SK-MEL-5 (cell line): ENCODE data around the gene RNU1-3. TPM values are rescaled to one million over a fixed set of nuclear protein-coding genes. Genes with fewer than 3 reads are reported as not detected.
"Not testable (repeated sequence)": the region's sequence is repeated elsewhere in the genome, so short reads cannot be mapped to it uniquely, and the experiment has no call there.

Experiments used
- DNase-seq: peaks from one replicate; pipeline ENCODE4 v3.0.0-alpha.2; 2016; ENCODE audit warnings: low read depth, low spot score
- in situ Hi-C: cut with HindIII; loops from 2 replicates; pipeline ENCODE4 v1.10.0; 2016; ENCODE audit warnings: low sequenced_read_pairs, high pct_unique_total_duplicates, low pct_unique_long_range_greater_than_20kb
- total RNA-seq: library from RNA; depleted of rRNA; stranded (reverse); fragments of >200 nt; shearing (Covaris generic); gene quantifications from 2 replicates; pipeline ENCODE4 v1.2.3, GENCODE V29; 2014

RNU1-3 gene
- total RNA-seq, 1 experiment from 2014 or later = under 0.01 TPM

DNA sequence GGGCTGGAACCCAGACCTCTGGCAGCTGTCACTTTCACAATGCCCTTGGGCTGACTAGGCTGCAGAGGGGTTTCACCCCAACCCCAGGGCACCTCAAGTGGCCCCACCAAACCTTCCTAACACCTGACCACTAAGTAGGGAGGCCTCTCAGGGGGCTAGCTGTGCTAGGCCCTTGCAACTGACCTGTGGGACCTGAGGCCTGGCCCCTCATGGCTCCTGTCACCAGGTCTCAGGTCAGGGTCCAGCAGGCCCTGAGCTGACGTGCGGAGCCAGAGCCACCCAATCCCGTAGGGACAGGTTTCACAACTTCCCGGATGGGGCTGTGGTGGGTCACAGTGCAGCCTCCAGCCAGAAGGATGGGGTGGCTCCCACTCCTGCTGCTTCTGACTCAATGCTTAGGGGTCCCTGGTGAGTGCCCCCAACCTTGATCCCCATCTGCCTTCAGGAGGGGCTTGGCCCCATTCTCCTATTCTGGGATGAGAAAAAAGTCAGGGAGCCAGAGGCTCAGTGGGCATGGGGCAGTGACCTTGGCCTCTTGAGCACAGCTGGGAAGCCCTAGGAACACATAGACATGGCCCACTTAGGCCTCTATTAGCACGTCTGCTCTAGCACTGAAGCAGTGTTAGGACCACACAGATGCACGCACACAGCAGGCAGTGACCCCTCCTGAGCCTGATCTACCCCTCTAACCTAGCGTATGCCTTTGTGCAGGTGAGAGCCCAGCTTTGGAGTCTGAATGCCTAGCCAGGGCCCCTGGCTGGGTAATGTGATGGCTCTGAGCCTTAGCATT is 21.3 kb downstream of the RNU1-3 start:
- in situ Hi-C loops, DNase-seq: not testable (repeated sequence)

DNA sequence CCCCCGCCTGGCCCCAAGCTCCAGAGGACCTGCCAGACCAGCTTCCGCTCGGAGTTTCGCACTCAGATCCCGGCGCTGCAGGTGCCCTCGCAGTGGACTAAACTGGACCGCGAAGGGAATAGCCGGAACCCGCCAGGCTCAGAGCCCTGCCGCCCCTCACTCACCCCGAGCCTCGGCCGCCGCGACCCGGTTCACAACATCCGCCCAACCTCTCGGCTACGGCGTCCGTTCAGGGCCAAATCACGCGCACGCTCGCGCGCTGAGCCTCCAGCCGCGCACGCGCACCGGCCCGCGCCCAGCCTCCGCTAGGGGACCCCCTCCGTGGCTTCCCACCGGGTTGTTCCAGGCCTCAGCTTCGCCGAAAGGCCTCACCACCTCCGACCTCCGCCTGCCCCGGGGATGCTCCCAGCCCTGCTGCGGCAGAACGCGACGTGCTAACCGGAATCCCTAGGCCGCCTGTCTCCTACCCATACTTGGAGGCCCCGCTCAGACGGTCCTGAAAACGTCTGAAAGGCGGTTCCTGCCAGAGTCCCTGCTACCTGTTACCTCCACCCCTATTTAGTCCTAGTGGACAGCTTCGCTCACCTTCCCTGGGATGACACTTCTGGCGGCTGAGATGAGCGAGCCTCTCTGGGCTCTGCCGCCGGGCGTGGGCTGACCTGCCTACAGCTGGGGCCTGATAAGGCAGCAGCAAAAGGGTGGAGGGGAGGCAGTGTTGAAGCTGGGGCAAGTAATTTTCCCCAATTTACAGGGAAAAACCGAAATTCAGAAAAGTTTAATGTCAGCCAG is 22.1 kb downstream of the RNU1-3 start:
- in situ Hi-C loops = not testable (repeated sequence)

GRCh38 chr1:16644193-16644481 is 22.6 kb downstream of the RNU1-3 start:
- in situ Hi-C loops = no loop called here
- no peak for DNase-seq

More for the DNA sequence above, 22.1 kb downstream of the RNU1-3 start:
- peak; percentile 91 for DNase-seq

GRCh38 chr1:16643476-16644192 is 23.1 kb downstream of the RNU1-3 start:
- DNase-seq, in situ Hi-C loops: not testable (repeated sequence)

GRCh38 chr1:16643001-16643411 is 23.7 kb downstream of the RNU1-3 start:
- in situ Hi-C loops, DNase-seq: not testable (repeated sequence)

DNA sequence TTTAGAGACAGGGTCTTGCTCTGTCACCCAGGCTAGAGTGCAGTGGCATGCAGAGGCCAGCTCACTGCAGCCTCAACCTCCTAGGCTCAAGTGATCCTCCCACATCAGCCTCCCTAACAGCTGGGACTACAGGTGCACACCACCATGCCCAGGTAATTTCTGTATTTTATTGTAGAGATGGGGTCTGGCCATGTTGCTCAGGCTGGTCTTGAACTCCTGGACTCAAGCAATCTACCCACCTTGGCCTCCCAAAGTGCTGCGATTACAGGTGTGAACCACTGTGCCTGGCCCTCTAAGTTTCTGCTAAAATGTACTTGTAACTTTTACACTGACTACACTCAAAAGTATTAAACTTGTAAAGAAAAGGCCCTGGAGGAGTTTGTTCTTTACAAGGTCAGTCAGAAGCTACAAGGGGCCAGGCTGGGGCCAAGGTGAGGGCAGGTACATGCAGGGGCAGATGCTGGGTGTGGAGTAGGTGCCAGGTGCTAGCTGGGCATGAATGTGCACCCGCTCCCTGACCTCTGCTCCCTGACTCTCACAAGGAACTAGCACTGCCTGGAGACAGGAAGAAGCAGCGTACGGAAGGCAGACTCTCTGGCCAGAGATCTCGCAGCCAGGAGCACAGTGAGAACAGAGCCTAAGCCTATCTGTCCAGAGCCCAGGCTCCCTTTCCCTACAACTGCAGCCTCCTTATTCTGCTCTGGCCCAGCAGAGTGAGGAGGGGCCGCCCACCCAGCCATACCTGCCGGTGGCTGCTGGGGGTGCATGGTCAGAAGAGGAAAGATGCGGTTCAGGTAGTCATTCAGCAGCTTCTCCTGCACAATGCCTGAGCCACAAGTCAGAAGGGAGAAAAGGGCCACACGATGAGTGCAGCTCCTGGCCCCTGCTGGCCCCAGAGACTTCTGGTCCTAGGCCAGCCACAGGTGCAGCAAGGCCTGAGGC is 24.5 kb downstream of the RNU1-3 start:
- in situ Hi-C loops, DNase-seq: not testable (repeated sequence)

DNA sequence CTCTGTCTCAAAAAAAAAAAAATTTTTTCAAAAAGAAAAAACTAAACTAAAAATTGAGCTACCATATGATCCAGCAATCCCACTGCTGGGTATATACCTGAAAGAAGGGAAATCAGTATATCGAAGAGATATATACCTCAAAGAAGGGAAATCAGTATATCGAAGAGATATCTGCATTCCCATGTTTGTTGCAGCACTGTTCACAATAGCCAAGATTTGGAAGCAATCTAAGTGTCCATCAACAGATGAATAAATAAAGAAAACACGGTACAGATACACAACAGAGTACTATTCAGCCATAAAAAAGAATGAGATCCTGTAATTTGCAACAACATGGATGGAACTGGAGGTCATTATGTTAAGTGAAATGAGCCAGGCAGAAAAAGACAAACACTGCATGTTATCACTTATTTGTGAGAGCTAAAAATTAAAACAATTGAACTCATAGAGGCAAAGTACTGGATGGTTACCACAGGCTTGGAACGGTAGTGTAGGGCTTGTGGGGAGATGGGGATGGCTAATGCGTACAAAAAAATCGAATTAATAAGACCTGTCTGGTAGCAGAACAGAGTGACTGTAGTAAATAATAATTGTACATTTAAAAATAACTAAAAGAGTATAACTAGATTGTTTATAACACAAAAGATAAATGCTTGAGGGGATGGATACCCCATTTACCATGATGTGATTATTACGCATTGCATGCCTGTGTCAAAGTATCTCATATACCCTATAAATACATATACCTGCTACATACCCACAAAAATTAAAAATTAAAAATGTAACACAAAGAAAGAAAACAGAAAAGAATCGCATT is 25.4 kb downstream of the RNU1-3 start:
- in situ Hi-C loops, DNase-seq: not testable (repeated sequence)

DNA sequence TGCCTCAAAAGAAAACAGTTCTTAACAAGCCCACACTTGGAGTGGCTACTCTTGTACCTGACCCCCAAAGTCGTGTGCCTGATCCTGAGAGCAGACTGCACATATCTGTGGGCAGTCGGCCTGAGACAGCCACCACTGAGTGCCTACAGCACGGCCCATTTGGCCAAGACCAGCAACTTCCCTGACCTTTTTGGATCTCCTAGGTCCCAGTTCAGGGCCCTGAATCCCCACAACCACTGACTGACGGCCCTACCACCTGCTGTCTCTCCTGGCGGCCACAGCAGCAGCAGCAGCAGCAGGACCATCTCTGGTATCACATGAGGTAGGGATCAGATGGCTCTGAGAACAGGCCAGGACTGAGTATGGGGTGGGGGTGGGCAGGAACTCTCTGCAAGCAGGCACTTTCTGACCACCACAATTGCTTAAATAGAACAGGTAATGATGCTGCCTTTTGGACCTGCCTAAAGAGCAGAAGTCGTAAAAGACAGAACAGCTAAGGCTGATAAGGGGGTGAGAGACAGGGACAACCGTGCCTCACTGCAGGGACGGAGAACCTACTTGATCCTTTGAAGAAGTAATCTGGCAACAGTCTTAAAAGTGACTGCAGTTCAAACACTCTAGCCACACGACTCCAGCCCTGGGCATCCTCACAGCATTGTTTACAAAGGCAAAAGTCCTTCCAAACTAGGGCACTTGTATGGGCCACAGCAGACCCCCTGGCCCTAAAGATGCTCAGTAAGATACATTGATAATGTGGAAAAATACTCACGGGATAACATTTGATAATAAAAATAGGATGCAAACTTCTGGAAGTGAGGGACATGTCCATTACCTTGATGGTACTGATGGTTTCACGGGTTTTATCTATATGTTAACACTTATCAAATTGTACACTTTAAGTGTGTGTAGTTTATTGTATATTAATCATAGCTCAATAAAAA is 27.4 kb downstream of the RNU1-3 start:
- in situ Hi-C loops, DNase-seq: not testable (repeated sequence)

DNA sequence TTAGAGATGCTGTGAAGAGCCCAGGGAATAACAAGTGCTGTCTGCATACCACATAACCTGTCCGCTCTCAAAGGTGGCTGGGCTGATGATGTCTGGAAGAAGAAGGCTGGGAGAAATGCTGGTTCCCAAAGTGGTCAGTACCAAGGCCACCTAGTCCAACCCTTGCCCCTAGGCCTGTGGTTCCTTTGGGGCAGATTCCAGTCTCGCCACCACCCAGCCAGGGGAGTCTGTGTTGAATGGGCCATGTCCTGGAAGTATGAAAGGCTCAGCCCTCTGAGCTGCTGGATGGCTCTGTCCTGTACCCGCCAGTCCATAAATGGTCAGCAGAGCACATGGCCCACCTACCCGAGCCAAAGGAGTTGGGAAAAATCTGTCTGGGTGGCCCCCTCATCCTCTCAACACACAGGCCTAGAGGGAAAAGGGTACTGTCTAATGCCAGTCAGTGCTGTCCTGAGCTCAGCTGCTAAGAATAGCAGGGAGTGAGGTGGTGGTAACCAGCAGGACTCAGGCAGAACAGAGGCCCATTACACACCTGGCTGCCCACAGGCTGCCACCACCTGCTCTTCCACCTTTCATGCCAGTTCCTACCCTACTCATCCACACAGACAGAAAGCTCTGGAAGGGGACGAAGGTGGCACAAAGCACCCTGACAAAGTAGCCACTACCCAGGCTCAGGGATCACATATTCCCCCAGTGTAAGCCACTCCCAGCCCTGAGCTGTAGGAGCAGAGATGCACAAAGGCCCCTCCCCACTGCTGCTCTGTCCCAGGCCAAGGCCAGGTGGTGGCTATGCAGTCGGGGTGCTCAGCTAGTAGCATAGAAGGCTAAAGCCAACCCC is 28.6 kb downstream of the RNU1-3 start:
- DNase-seq, in situ Hi-C loops: not testable (repeated sequence)

GRCh38 chr1:16636551-16637195 is 30.1 kb downstream of the RNU1-3 start:
- DNase-seq = not testable (repeated sequence)

DNA sequence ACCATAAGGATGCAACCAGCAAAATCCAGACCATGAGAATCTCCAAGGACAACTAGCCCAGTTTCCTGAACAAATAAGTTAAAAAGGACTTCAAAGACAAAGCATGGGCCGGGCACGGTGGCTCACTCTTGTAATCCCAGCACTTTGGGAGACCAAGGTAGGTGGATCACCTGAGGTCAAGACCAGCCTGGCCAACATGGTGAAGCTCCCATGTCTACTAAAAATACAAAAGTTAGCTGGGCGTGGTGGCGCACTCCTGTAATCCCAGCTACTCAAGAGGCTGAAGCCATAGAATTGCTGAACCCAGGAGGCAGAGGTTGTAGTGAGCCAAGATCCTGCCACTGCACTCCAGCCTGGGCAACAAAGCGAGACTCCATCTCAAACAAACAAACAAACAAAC is 30.8 kb downstream of the RNU1-3 start:
- DNase-seq, in situ Hi-C loops: not testable (repeated sequence)

More at GRCh38 chr1:16636551-16637195, 30.1 kb downstream of the RNU1-3 start:
- in situ Hi-C loops = not testable (repeated sequence)

DNA sequence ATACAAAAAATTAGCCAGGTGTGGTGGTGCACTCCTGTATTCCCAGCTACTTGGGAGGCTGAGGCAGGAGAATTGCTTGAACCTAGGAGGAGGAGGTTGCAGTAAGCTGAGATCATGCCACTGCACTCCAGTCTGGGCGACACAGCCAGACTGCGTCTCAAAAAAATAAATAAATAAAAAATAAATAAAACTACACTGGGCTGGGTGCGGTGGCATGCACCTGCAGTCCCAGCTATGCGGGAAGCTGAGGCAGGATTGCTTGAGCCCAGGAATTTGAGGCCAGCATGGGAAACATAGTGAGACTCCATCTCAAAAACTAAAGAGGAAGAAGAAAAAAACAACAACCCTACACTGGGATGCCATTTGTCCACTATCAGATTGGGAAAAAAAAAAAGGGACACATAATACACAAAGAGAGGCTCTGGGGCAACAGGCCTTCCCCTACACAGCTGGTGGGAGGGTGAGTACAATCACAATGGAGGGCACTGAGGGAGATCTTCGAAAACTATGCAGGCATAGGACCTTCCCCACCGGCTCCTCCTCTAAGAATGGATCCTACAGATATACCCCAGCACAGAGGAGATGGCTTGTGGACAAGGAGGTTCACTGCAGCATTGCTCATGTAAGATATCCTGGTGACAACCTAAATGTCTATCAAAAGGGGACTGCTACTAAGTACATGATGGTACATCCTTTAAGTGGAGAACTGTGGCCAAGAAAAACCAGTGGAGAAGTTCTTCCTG is 33.0 kb downstream of the RNU1-3 start:
- in situ Hi-C loops, DNase-seq: not testable (repeated sequence)

DNA sequence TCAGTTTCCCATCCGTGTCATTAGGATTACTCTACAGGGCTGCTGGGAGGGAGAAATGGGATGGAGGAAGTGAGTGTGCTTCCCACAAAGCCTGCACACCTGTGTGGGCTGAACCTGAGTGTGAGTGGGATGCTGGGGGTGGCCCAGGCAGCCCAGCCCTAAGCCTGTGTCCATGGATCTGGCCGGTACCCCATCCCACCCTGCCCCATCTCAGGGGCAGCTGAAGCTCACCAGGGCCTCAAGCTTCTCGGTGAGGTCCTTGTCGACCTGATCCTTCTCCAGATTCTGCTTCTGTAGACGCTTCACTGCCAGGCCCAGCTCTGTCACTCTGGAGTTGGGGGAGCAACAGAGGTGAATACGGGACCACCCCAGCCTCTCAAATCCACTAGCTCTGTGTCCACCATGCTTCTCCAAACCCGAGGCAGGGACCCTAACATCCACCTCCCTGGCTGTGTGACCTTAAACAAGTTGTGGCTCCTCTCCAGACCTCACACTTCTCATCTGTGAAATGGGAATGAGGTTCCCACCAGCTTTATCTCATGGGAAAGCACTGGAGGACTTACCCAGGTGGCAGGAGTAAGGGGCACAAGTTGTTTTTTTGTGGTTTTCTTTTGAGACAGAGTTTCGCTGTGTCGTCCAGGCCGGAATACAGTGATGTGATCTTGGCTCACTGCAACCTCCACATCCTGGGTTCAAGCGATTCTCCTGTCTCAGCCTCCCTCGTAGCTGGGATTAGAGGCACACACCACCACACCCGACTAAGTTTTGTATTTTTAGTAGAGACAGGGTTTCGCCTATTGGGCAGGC is 34.5 kb downstream of the RNU1-3 start:
- DNase-seq, in situ Hi-C loops: not testable (repeated sequence)
